ENCODE data around the gene ATXN7L1. TPM values are rescaled to one million over a fixed set of nuclear protein-coding genes. Genes with fewer than 3 reads are reported as not detected.

Gene ATXN7L1
- total RNA-seq, 2 donors from 2014 or later = 12.6 to 28.1 TPM

DNA sequence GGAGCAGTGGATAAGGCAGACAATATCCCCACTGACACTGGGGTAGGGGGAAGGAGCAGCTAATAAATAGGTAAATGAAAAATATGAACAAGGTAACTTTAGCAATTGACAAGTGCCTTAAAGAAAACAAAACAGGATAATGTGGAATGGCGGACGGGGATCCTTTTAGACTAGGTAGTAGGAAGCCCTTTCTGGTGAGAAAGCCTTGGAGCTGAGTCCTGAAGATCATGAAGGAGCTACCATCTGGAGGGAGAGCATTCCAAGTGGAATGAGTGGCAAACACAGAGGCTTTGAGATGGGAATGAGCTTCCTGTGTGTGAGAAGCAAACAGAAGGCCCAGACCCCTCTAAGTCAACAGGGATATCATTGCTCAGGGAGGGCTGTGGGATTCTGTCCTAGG, 16.0 kb upstream of the ATXN7L1 start:
- H3K27ac ChIP-seq = no peak overlapping the region
- 96% methylated on average over 2 of the region's 2 CpGs for WGBS
- no peaks in the 10 kb centered on the region for H3K4me1 ChIP-seq (replicated peaks)
- TF ChIP-seq POLR2AphosphoS5 (IDR thresholded peaks at IDR 0.05) (no peak), POLR2A (IDR thresholded peaks at IDR 0.05) (no peak), CTCF (IDR thresholded peaks at IDR 0.05) (no peak)
- DNase-seq (ENCODE audit: low spot score) = no peak
- H3K27me3 ChIP-seq (replicated peaks; ENCODE audit: insufficient read depth) = no peaks in the 10 kb centered on the region
- H3K36me3 ChIP-seq = no peaks in the 10 kb centered on the region
- intact Hi-C loops (cut with DNase I) = no loop called here
- H3K4me3 ChIP-seq = no peak overlapping the region
- H3K9me3 ChIP-seq = no peaks in the 10 kb centered on the region

GRCh38 chr7:105890290-105890997, 14.0 kb upstream of the ATXN7L1 start:
- no peak for DNase-seq (ENCODE audit: low spot score)
- no peaks in the 10 kb centered on the region for H3K4me1 ChIP-seq (replicated peaks)
- H3K27me3 ChIP-seq (replicated peaks; ENCODE audit: insufficient read depth) = no peaks in the 10 kb centered on the region
- no peak for TF ChIP-seq POLR2AphosphoS5 (IDR thresholded peaks at IDR 0.05)
- no peak for TF ChIP-seq POLR2A (IDR thresholded peaks at IDR 0.05)
- TF ChIP-seq CTCF (IDR thresholded peaks at IDR 0.05) = no peak
- no peak overlapping the region for H3K27ac ChIP-seq
- WGBS = 40% methylated on average over 4 of the region's 4 CpGs
- intact Hi-C loops (cut with DNase I) = no loop called here
- H3K36me3 ChIP-seq = no peaks in the 10 kb centered on the region
- H3K9me3 ChIP-seq = no peaks in the 10 kb centered on the region
- H3K4me3 ChIP-seq = no peak overlapping the region

- intact Hi-C loops (cut with DNase I) = no loop called here
- no peak for DNase-seq (ENCODE audit: low spot score)
- Histone ChIP-seq H3K36me3 (no peaks in the 10 kb centered on the region), H3K27me3 (replicated peaks; ENCODE audit: insufficient read depth) (no peaks in the 10 kb centered on the region), H3K27ac (no peak overlapping the region), H3K4me3 (no peak overlapping the region), H3K9me3 (no peaks in the 10 kb centered on the region), H3K4me1 (replicated peaks) (no peaks in the 10 kb centered on the region)
- 52% methylated on average over 6 of the region's 6 CpGs for WGBS
- TF ChIP-seq POLR2AphosphoS5 (IDR thresholded peaks at IDR 0.05) = no peak
- TF ChIP-seq CTCF (IDR thresholded peaks at IDR 0.05) = no peak
- no peak for TF ChIP-seq POLR2A (IDR thresholded peaks at IDR 0.05)
Measured at GRCh38 chr7:105887569-105888189, 11.3 kb upstream of the ATXN7L1 start.

DNA sequence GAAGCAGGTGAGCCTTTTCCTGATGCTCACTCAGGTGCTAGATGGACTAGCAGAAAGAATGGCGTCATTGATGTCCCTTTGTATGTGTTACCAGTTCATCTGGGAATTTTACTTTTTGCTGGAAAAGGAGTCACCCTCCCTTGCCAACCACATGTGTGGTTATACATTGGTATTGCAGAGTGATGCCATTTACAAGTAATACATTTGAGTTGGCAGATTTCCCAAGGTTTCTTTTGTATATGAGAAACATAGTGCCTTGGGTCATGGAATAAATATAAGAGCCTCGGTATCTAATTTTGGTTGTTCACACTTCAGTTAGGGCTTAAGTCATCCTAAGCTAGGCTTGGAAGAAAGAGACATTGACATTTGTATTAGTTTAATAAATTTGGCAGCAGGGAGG, 10.4 kb upstream of the ATXN7L1 start:
- no peaks in the 10 kb centered on the region for H3K4me1 ChIP-seq (replicated peaks)
- no peak overlapping the region for H3K4me3 ChIP-seq
- no peaks in the 10 kb centered on the region for H3K27me3 ChIP-seq (replicated peaks; ENCODE audit: insufficient read depth)
- H3K36me3 ChIP-seq = no peaks in the 10 kb centered on the region
- 77% methylated on average over 2 of the region's 2 CpGs for WGBS
- no peak for TF ChIP-seq POLR2AphosphoS5 (IDR thresholded peaks at IDR 0.05)
- TF ChIP-seq CTCF (IDR thresholded peaks at IDR 0.05) = no peak
- no peak for TF ChIP-seq POLR2A (IDR thresholded peaks at IDR 0.05)
- no peaks in the 10 kb centered on the region for H3K9me3 ChIP-seq
- DNase-seq (ENCODE audit: low spot score) = no peak
- H3K27ac ChIP-seq = no peak overlapping the region
- intact Hi-C loops (cut with DNase I) = no loop called here

All from prostate gland (tissue), 2 donors.